HCT116 (cell line): ENCODE measurements around the gene FAP. TPM values are rescaled to one million over a fixed set of nuclear protein-coding genes. Genes with fewer than 3 reads are reported as not detected.

Source experiments
- ATAC-seq: fragments of 200-7000 bp; cut with Tn5 transposase; 2 replicates; pipeline ENCODE4 v1.9.1; 2020; ENCODE audit warnings: mild to moderate bottlenecking, moderate library complexity
- BruUV-seq: library from RNA; stranded (reverse); fragments of 400-500 nt; replicated peaks from 2 replicates; lab custom pipeline; 2021; lab: Mats Ljungman, UMichigan
- CTCF ChIA-PET: fragments of 300-600 bp; sonication (Branson Sonifier 250); formaldehyde crosslinking; loops from one replicate; lab custom pipeline; 2021; ENCODE audit warnings: antibody characterized with exemption; lab: Charles Lee
- POLR2A ChIA-PET: fragments of 300-600, 350-600 bp; sonication (Branson Sonifier 250); formaldehyde crosslinking; loops from one replicate; lab custom pipeline; 2021; ENCODE audit warnings: antibody characterized with exemption; lab: Charles Lee
- RAD21 ChIA-PET, 2 experiments: fragments of 300-600 bp; sonication (Branson Sonifier 250); formaldehyde crosslinking; loops; one replicate each; lab custom pipeline; 2023; ENCODE audit warnings: low total read pairs in 2 of 2; ENCODE audit not compliant: uncharacterized antibody in 2 of 2, unreplicated experiment in 2 of 2, low non-redundant PET in 1 of 2; lab: Charles Lee
- DNase-seq: peaks from one replicate; pipeline ENCODE4 v3.0.0-alpha.2; 2010; ENCODE audit warnings: low read depth, low spot score
- H2AFZ ChIP-seq: fragments of 200-600 bp; shearing (Covaris generic), sonication (generic); 2 replicates; pipeline ENCODE4 v1.6.1; 2017; ENCODE audit warnings: low read depth, mixed run types, mixed read lengths, antibody characterized with exemption, low read length; ENCODE audit not compliant: poor library complexity, severe bottlenecking
- H3K27ac ChIP-seq: 2 replicates; pipeline ENCODE4 v1.5.1; 2012; ENCODE audit warnings: low read depth, low read length
- H3K27me3 ChIP-seq: fragments of 200-600 bp; sonication (generic); 2 replicates; pipeline ENCODE4 v1.6.1; 2016; ENCODE audit warnings: mixed run types, low read length, mixed read lengths; ENCODE audit not compliant: insufficient read depth
- H3K36me3 ChIP-seq, 2 experiments: fragments of 200-500 bp in 1 of 2; fragments of 200-600 bp in 1 of 2; sonication (Bioruptor generic) in 1 of 2; sonication (generic) in 1 of 2; 2 replicates each; pipeline versions ENCODE4 v1.5.1 to v1.6.1; 2014 to 2016; ENCODE audit warnings: low read length in 2 of 2, inconsistent platforms in 1 of 2, mixed read lengths in 1 of 2, mixed run types in 1 of 2; ENCODE audit not compliant: insufficient read depth in 2 of 2, control insufficient read depth in 1 of 2
- H3K4me1 ChIP-seq, 2 experiments: fragments of 200-600 bp in 1 of 2; sonication (generic) in 1 of 2; 2 replicates each; pipeline versions ENCODE4 v1.5.1 to v1.6.1; 2012 to 2017; ENCODE audit warnings: low read length in 2 of 2, inconsistent platforms in 1 of 2, mild to moderate bottlenecking in 1 of 2, mixed read lengths in 1 of 2, mixed run types in 1 of 2, moderate library complexity in 1 of 2; ENCODE audit not compliant: insufficient read depth in 2 of 2, control insufficient read depth in 1 of 2
- H3K4me2 ChIP-seq: fragments of 200-600 bp; sonication (generic); 2 replicates; pipeline ENCODE4 v1.6.1; 2017; ENCODE audit warnings: mixed run types, low read length, mixed read lengths
- H3K4me3 ChIP-seq, 2 experiments: fragments of 200-600 bp in 1 of 2; sonication (generic) in 1 of 2; replicated peaks in 1 of 2; 2 replicates each; pipeline ENCODE4 v1.5.1; 2011 to 2016; ENCODE audit warnings: low read length in 2 of 2, control low read depth in 1 of 2, low read depth in 1 of 2, mild to moderate bottlenecking in 1 of 2, mixed read lengths in 1 of 2, mixed run types in 1 of 2
- H3K79me2 ChIP-seq: fragments of 200-600 bp; sonication (generic); 2 replicates; pipeline ENCODE4 v1.6.1; 2017; ENCODE audit warnings: mild to moderate bottlenecking, mixed run types, low read length, moderate library complexity, mixed read lengths; ENCODE audit not compliant: insufficient read depth
- H3K9ac ChIP-seq: fragments of 200-600 bp; sonication (generic); 2 replicates; pipeline ENCODE4 v1.6.1; 2016; ENCODE audit warnings: low read length, mixed read lengths
- H3K9me2 ChIP-seq: fragments of 200-600 bp; sonication (generic), shearing (Covaris generic); 2 replicates; pipeline ENCODE4 v1.6.1; 2017; ENCODE audit warnings: mixed run types, mild to moderate bottlenecking, moderate library complexity; ENCODE audit not compliant: insufficient read depth
- H3K9me3 ChIP-seq, 2 experiments: fragments of 200-500 bp in 1 of 2; fragments of 200-600 bp in 1 of 2; sonication (Bioruptor generic) in 1 of 2; sonication (generic) in 1 of 2; 2 replicates each; pipeline ENCODE4 v1.6.1; 2014 to 2017; ENCODE audit warnings: low read length in 2 of 2, mixed read lengths in 2 of 2, inconsistent platforms in 1 of 2, low read depth in 1 of 2, mild to moderate bottlenecking in 1 of 2, mixed run types in 1 of 2, moderate library complexity in 1 of 2; ENCODE audit not compliant: control insufficient read depth in 1 of 2, insufficient read depth in 1 of 2
- H4K20me1 ChIP-seq: fragments of 200-600 bp; sonication (generic), shearing (Covaris generic); 2 replicates; pipeline ENCODE4 v1.6.1; 2017; ENCODE audit warnings: mixed run types, mild to moderate bottlenecking, moderate library complexity; ENCODE audit not compliant: insufficient read depth
- CBX3 ChIP-seq: IDR thresholded peaks from 2 replicates; pipeline ENCODE4 v1.6.1; 2012; ENCODE audit warnings: low read depth
- CEBPB ChIP-seq: IDR thresholded peaks from 2 replicates; pipeline ENCODE4 v1.6.1; 2012; ENCODE audit warnings: low read depth
- EGR1 ChIP-seq: IDR thresholded peaks from 2 replicates; pipeline ENCODE4 v1.6.1; 2012; ENCODE audit warnings: low read depth
- ELF1 ChIP-seq: IDR thresholded peaks from 2 replicates; pipeline ENCODE4 v1.6.1; 2012; ENCODE audit warnings: low read depth, borderline replicate concordance
- EZH2 ChIP-seq: fragments of 200-600 bp; sonication (generic); IDR thresholded peaks from 2 replicates; pipeline ENCODE4 v1.6.1; 2017; ENCODE audit warnings: antibody characterized with exemption, mixed run types
- EZH2phosphoT487 ChIP-seq: fragments of 200-600 bp; IDR thresholded peaks from 2 replicates; pipeline ENCODE4 v1.6.1; 2018; ENCODE audit warnings: antibody characterized with exemption, borderline replicate concordance
- FOSL1 ChIP-seq: IDR thresholded peaks from 2 replicates; pipeline ENCODE4 v1.6.1; 2012; ENCODE audit warnings: low read depth
- JUND ChIP-seq: IDR thresholded peaks from 2 replicates; pipeline ENCODE4 v1.6.1; 2012
- POLR2AphosphoS5 ChIP-seq: IDR thresholded peaks from 2 replicates; pipeline ENCODE4 v1.6.1; 2011; ENCODE audit warnings: mild to moderate bottlenecking, low read depth, low read length, moderate library complexity
- RAD21 ChIP-seq: IDR thresholded peaks from 2 replicates; pipeline ENCODE4 v1.6.1; 2012; ENCODE audit warnings: low read depth, mild to moderate bottlenecking
- SP1 ChIP-seq: IDR thresholded peaks from 2 replicates; pipeline ENCODE4 v1.6.1; 2012; ENCODE audit warnings: low read depth
- SRF ChIP-seq: IDR thresholded peaks from 2 replicates; pipeline ENCODE4 v1.6.1; 2012; ENCODE audit warnings: low read depth
- YY1 ChIP-seq: IDR thresholded peaks from 2 replicates; pipeline ENCODE4 v1.6.1; 2011; ENCODE audit warnings: low read length, low read depth, moderate library complexity, mild to moderate bottlenecking; ENCODE audit not compliant: insufficient replicate concordance; ENCODE audit errors: extremely low read depth
- ZFX ChIP-seq: fragments of 450-650 bp; IDR thresholded peaks from 2 replicates; pipeline ENCODE4 v1.6.1; 2017
- ZNF274 ChIP-seq: fragments of 200-500 bp; sonication (Bioruptor generic); IDR thresholded peaks from 2 replicates; pipeline ENCODE4 v1.6.1; 2014; ENCODE audit warnings: mild to moderate bottlenecking, low read depth, low read length, inconsistent platforms
- intact Hi-C: fragments of 100-400 bp; cut with micrococcal nuclease; formaldehyde crosslinking; loops from 2 replicates; pipeline ENCODE4 v1.10.0; 2022
- total RNA-seq: library from RNA; stranded (reverse); gene quantifications from one replicate; pipeline ENCODE4 v1.2.1, GENCODE V29; 2021; ENCODE audit not compliant: unreplicated experiment
- TF ChIP-seq, protein P1 (sequence below): IDR thresholded peaks from 2 replicates; pipeline ENCODE4 v1.6.1; 2012; ENCODE audit warnings: low read depth
- TF ChIP-seq, protein P2 (sequence below), 3 experiments: fragments of 200-600 bp in 1 of 3; sonication (generic) in 1 of 3; IDR thresholded peaks in 2 of 3; conservative IDR thresholded peaks in 1 of 3; 2 replicates each; pipeline ENCODE4 v1.5.1; 2012 to 2017; ENCODE audit warnings: low read depth in 2 of 3, low read length in 2 of 3, antibody characterized with exemption in 1 of 3, borderline replicate concordance in 1 of 3, control low read depth in 1 of 3, mild to moderate bottlenecking in 1 of 3, mixed read lengths in 1 of 3, mixed run types in 1 of 3, moderate library complexity in 1 of 3; ENCODE audit not compliant: insufficient read depth in 1 of 3
- TF ChIP-seq, protein P3 (sequence below): IDR thresholded peaks from 2 replicates; pipeline ENCODE4 v1.6.1; 2012

FAP gene
- total RNA-seq, 1 experiment from 2014 or later = not detected

DNA sequence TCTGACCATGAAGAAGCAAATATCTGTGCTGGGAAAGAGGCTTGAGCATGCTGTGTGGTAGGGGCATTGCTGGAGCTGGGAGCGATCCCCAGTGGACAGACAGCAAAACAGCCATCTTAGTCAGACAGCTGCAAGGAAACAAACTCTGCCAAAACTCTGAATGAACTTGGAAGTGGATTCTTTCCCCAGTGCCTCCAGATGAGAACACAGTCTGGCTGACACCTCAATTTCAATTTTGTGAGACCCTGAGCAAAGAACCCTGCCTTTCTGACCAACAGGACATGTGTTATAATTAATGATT, 23.2 kb upstream of the FAP start:
- intact Hi-C loops = no loop called here
- BruUV-seq = no TSS peak
- POLR2A ChIA-PET = no interaction called here
- no peaks in the 10 kb centered on the region for H4K20me1 ChIP-seq
- H3K9me3 ChIP-seq = no peaks in the 10 kb centered on the region
- H3K4me1 ChIP-seq = peaks cover 0 to 3% of the 10 kb centered on the region in 2 experiments; a peak in 1 of 4 replicates
- H3K36me3 ChIP-seq = no peaks in the 10 kb centered on the region
- no peaks in the 10 kb centered on the region for H3K79me2 ChIP-seq
- no peak for DNase-seq
- no peak overlapping the region for H3K4me2 ChIP-seq
- no peak overlapping the region for H3K4me3 ChIP-seq
- H3K27me3 ChIP-seq = no peaks in the 10 kb centered on the region
- no peak overlapping the region for H3K9ac ChIP-seq
- no peak overlapping the region for H3K27ac ChIP-seq
- no peak overlapping the region for H2AFZ ChIP-seq
- ATAC-seq = no peak
- no peaks in the 10 kb centered on the region; the same call in none of the 2 replicates for H3K9me2 ChIP-seq
- CTCF ChIA-PET = no interaction called here
- RAD21 ChIA-PET = no interaction called here
- no peak for TF ChIP-seq EGR1
- TF ChIP-seq EZH2phosphoT487 = no peak
- TF ChIP-seq CEBPB = no peak
- TF ChIP-seq, protein P1, sequence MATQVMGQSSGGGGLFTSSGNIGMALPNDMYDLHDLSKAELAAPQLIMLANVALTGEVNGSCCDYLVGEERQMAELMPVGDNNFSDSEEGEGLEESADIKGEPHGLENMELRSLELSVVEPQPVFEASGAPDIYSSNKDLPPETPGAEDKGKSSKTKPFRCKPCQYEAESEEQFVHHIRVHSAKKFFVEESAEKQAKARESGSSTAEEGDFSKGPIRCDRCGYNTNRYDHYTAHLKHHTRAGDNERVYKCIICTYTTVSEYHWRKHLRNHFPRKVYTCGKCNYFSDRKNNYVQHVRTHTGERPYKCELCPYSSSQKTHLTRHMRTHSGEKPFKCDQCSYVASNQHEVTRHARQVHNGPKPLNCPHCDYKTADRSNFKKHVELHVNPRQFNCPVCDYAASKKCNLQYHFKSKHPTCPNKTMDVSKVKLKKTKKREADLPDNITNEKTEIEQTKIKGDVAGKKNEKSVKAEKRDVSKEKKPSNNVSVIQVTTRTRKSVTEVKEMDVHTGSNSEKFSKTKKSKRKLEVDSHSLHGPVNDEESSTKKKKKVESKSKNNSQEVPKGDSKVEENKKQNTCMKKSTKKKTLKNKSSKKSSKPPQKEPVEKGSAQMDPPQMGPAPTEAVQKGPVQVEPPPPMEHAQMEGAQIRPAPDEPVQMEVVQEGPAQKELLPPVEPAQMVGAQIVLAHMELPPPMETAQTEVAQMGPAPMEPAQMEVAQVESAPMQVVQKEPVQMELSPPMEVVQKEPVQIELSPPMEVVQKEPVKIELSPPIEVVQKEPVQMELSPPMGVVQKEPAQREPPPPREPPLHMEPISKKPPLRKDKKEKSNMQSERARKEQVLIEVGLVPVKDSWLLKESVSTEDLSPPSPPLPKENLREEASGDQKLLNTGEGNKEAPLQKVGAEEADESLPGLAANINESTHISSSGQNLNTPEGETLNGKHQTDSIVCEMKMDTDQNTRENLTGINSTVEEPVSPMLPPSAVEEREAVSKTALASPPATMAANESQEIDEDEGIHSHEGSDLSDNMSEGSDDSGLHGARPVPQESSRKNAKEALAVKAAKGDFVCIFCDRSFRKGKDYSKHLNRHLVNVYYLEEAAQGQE = no peak
- TF ChIP-seq ZFX = no peak
- TF ChIP-seq FOSL1 = no peak
- no peak for TF ChIP-seq POLR2AphosphoS5
- no peak for TF ChIP-seq ELF1
- no peak for TF ChIP-seq ZNF274
- TF ChIP-seq JUND = no peak
- no peak for TF ChIP-seq RAD21
- no peak for TF ChIP-seq EZH2
- TF ChIP-seq CBX3 = no peak
- TF ChIP-seq, protein P2, sequence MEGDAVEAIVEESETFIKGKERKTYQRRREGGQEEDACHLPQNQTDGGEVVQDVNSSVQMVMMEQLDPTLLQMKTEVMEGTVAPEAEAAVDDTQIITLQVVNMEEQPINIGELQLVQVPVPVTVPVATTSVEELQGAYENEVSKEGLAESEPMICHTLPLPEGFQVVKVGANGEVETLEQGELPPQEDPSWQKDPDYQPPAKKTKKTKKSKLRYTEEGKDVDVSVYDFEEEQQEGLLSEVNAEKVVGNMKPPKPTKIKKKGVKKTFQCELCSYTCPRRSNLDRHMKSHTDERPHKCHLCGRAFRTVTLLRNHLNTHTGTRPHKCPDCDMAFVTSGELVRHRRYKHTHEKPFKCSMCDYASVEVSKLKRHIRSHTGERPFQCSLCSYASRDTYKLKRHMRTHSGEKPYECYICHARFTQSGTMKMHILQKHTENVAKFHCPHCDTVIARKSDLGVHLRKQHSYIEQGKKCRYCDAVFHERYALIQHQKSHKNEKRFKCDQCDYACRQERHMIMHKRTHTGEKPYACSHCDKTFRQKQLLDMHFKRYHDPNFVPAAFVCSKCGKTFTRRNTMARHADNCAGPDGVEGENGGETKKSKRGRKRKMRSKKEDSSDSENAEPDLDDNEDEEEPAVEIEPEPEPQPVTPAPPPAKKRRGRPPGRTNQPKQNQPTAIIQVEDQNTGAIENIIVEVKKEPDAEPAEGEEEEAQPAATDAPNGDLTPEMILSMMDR (IDR thresholded peaks at IDR 0.05 in 2 of 3, conservative IDR thresholded peaks at IDR 0.05 in 1 of 3; ENCODE audit: borderline replicate concordance in 1 of 3, insufficient read depth in 1 of 3, low read depth in 2 of 3, low read length in 2 of 3) = no peak
- TF ChIP-seq, protein P3, sequence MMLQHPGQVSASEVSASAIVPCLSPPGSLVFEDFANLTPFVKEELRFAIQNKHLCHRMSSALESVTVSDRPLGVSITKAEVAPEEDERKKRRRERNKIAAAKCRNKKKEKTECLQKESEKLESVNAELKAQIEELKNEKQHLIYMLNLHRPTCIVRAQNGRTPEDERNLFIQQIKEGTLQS = no peak
- TF ChIP-seq YY1 = no peak
- TF ChIP-seq SP1 = no peak
- TF ChIP-seq SRF = no peak
